Thyroid gland (tissue), 4 donors: ENCODE results near the gene KRTAP10-5. TPM values are rescaled to one million over a fixed set of nuclear protein-coding genes. Genes with fewer than 3 reads are reported as not detected.

Experiments used
- DNase-seq, 2 donors: peaks; one replicate each; pipeline ENCODE4 v3.0.0-alpha.2; 2019
- H3K27ac ChIP-seq, 3 donors: fragments of 200-600 bp; sonication (generic); 1 replicate in 2 of 3; 2 replicates in 1 of 3; pipeline ENCODE4 v1.5.1; 2016 to 2019; ENCODE audit warnings: mild to moderate bottlenecking in 1 of 3, moderate library complexity in 1 of 3
- H3K27me3 ChIP-seq: fragments of 200-600 bp; sonication (generic); one replicate; pipeline ENCODE4 v1.5.1; 2019
- H3K36me3 ChIP-seq, 2 donors: fragments of 200-600 bp; sonication (generic); one replicate each; pipeline ENCODE4 v1.5.1; 2016 to 2019
- H3K4me1 ChIP-seq, 2 donors: fragments of 200-600 bp; sonication (generic); one replicate each; pipeline ENCODE4 v1.5.1; 2017 to 2019
- H3K4me3 ChIP-seq, 3 donors: fragments of 200-600 bp; sonication (generic); replicated peaks in 1 of 3; 1 replicate in 2 of 3; 2 replicates in 1 of 3; pipeline ENCODE4 v1.5.1; 2016; ENCODE audit warnings: mild to moderate bottlenecking in 1 of 3
- H3K9me3 ChIP-seq: fragments of 200-600 bp; sonication (generic); one replicate; pipeline ENCODE4 v1.5.1; 2017
- CTCF ChIP-seq, 6 experiments: fragments of 200-600 bp in 3 of 6; fragments of 450-650 bp in 3 of 6; sonication (generic) in 3 of 6; IDR thresholded peaks; one replicate each; pipeline ENCODE4 v1.5.1; 2016 to 2019; ENCODE audit warnings: antibody characterized with exemption in 6 of 6, mild to moderate bottlenecking in 2 of 6, inconsistent platforms in 1 of 6, moderate library complexity in 1 of 6
- POLR2A ChIP-seq, 2 donors: fragments of 450-650 bp; IDR thresholded peaks; one replicate each; pipeline ENCODE4 v1.6.1; 2017; ENCODE audit warnings: antibody characterized with exemption in 2 of 2, mild to moderate bottlenecking in 2 of 2, moderate library complexity in 1 of 2
- WGBS, 2 donors: methylation state at CpG; one replicate each; pipeline ENCODE4 v1.1.5; 2017; 5-methylcytosine and 5-hydroxymethylcytosine counted together
- intact Hi-C: fragments of 100-400 bp; cut with DNase I; formaldehyde crosslinking; loops from one replicate; pipeline ENCODE4 v1.15.1; 2023
- total RNA-seq, 4 donors: library from RNA; depleted of rRNA; stranded (reverse); fragments of >200 nt; gene quantifications; one replicate each; pipeline ENCODE4 v1.2.3, GENCODE V29; 2016

The KRTAP10-5 gene
- total RNA-seq, 4 donors from 2014 or later = 0.78 TPM; not detected in 3

GRCh38 chr21:44568667-44569556 is 11.5 kb downstream of the KRTAP10-5 start:
- H3K9me3 ChIP-seq = no peaks in the 10 kb centered on the region
- no peaks in the 10 kb centered on the region for H3K4me1 ChIP-seq
- intact Hi-C loops = no loop called here
- H3K4me3 ChIP-seq = no peak overlapping the region
- H3K27me3 ChIP-seq = no peaks in the 10 kb centered on the region
- 84 to 92% methylated on average over 19 to 26 of the region's 27 CpGs for WGBS, 2 donors
- TF ChIP-seq CTCF (IDR thresholded peaks at IDR 0.05) = no peak
- no peak for TF ChIP-seq POLR2A (IDR thresholded peaks at IDR 0.05)
- H3K27ac ChIP-seq = no peak overlapping the region
- H3K36me3 ChIP-seq = no peaks in the 10 kb centered on the region
- DNase-seq = no peak

- intact Hi-C loops = no loop called here
- no peak for DNase-seq
- 80 to 89% methylated on average over 10 to 12 of the region's 12 CpGs for WGBS, 2 donors
Observed at GRCh38 chr21:44568261-44568660, 12.1 kb downstream of the KRTAP10-5 start.

GRCh38 chr21:44567481-44568171 is 12.8 kb downstream of the KRTAP10-5 start:
- no peak for DNase-seq
- no peak overlapping the region for H3K4me3 ChIP-seq
- intact Hi-C loops = no loop called here
- 92 to 95% methylated on average over 18 of the region's 18 CpGs for WGBS, 2 donors
- no peak for TF ChIP-seq CTCF (IDR thresholded peaks at IDR 0.05)
- no peak for TF ChIP-seq POLR2A (IDR thresholded peaks at IDR 0.05)
- H3K27me3 ChIP-seq = no peaks in the 10 kb centered on the region
- no peak overlapping the region for H3K27ac ChIP-seq
- no peaks in the 10 kb centered on the region for H3K9me3 ChIP-seq
- H3K4me1 ChIP-seq = no peaks in the 10 kb centered on the region
- H3K36me3 ChIP-seq = no peaks in the 10 kb centered on the region

More at GRCh38 chr21:44568261-44568660, 12.1 kb downstream of the KRTAP10-5 start:
- H3K4me1 ChIP-seq = no peaks in the 10 kb centered on the region
- H3K9me3 ChIP-seq = no peaks in the 10 kb centered on the region
- TF ChIP-seq CTCF (IDR thresholded peaks at IDR 0.05) (no peak), POLR2A (IDR thresholded peaks at IDR 0.05) (no peak)
- no peak overlapping the region for H3K27ac ChIP-seq
- no peak overlapping the region for H3K4me3 ChIP-seq
- H3K27me3 ChIP-seq = no peaks in the 10 kb centered on the region
- H3K36me3 ChIP-seq = no peaks in the 10 kb centered on the region

GRCh38 chr21:44566403-44566802 is 14.0 kb downstream of the KRTAP10-5 start:
- Histone ChIP-seq H3K36me3 (no peaks in the 10 kb centered on the region), H3K27ac (no peak overlapping the region), H3K9me3 (no peaks in the 10 kb centered on the region), H3K4me1 (no peaks in the 10 kb centered on the region), H3K4me3 (no peak overlapping the region), H3K27me3 (no peaks in the 10 kb centered on the region)
- no peak for TF ChIP-seq CTCF (IDR thresholded peaks at IDR 0.05)
- no peak for TF ChIP-seq POLR2A (IDR thresholded peaks at IDR 0.05)
- 73 to 79% methylated on average over 1 of the region's 1 CpG for WGBS, 2 donors
- intact Hi-C loops = no loop called here
- DNase-seq = no peak
